Measurements from ENCODE around the gene UBTD2. TPM values are rescaled to one million over a fixed set of nuclear protein-coding genes. Genes with fewer than 3 reads are reported as not detected.
A peak's percentile ranks its signal among the peaks of the same experiment; 100 is the strongest.

The UBTD2 gene
- total and polyA plus RNA-seq, 2 donors (not counting 1 experiment from before 2014, with no cell fraction given), result 1.4 to 9.2 TPM

GRCh38 chr5:172189693-172190296 lies 93.8 kb downstream of the UBTD2 start:
- Histone ChIP-seq H3K4me2 (replicated peaks; ENCODE audit: low read depth, low read length, poor library complexity, severe bottlenecking) (no peak overlapping the region), H3K4me1 (ENCODE audit: control insufficient read depth in 2 of 2, insufficient read depth in 2 of 2, low read length in 2 of 2) (peaks cover 20 to 33% of the 10 kb centered on the region in 2 donors), H2AFZ (ENCODE audit: insufficient read depth, low read depth, low read length, poor library complexity, severe bottlenecking) (no peak overlapping the region), H3K27me3 (replicated peaks in 1 of 4; ENCODE audit: control extremely low read depth in 1 of 4, control insufficient read depth in 3 of 4, insufficient read depth in 4 of 4, low read length in 3 of 4) (no peaks in the 10 kb centered on the region), H4K20me1 (ENCODE audit: control insufficient read depth, insufficient read depth, low read length, poor library complexity, severe bottlenecking) (peaks cover 17% of the 10 kb centered on the region), H3K9me3 (ENCODE audit: control extremely low read depth in 1 of 3, control insufficient read depth in 2 of 3, insufficient read depth in 1 of 3, low read length in 2 of 3) (no peaks in the 10 kb centered on the region), H3K79me2 (ENCODE audit: control insufficient read depth, insufficient read depth, low read length) (peaks cover 28% of the 10 kb centered on the region), H3K27ac (ENCODE audit: low read length in 2 of 2) (no peak overlapping the region), H3K36me3 (replicated peaks in 1 of 2; ENCODE audit: control extremely low read depth in 1 of 2, control insufficient read depth in 1 of 2, extremely low read depth in 1 of 2, insufficient read depth in 2 of 2, low read length in 1 of 2) (peaks cover 0 to 4% of the 10 kb centered on the region in 2 experiments), H3K4me3 (ENCODE audit: control extremely low read depth in 1 of 5, extremely low read depth in 1 of 5, insufficient read depth in 1 of 5, low read depth in 2 of 5, low read length in 4 of 5) (no peak overlapping the region), H3K9ac (ENCODE audit: low read length) (no peak overlapping the region)
- Mint-ChIP-seq H3K27me3 (no peaks in the 10 kb centered on the region), H3K4me1 (peaks cover 28% of the 10 kb centered on the region), H3K4me3 (no peak overlapping the region), H3K27ac (peak overlapping the region; percentile 26), H3K9me3 (ENCODE audit: insufficient read depth) (no peaks in the 10 kb centered on the region)
- intact Hi-C loops (cut with micrococcal nuclease), result loop anchor here (2.0 to 10.0 kb wide), 4 partner anchors 39 to 1425 kb away; partner anchors contain the start of gene BOD1
- CTCF ChIA-PET, result interaction anchor here (0.7 to 11.2 kb wide), 17 partner anchors 11 to 278 kb away, joined by 3 to 245 read pairs (median 9); partner anchors contain the start of gene FBXW11
- POLR2A ChIA-PET, result interaction anchor here (0.6 to 0.8 kb wide), 5 partner anchors 8 to 218 kb away, joined by 3 to 14 read pairs (median 7); partner anchors contain the start of gene FBXW11
- 97% methylated on average over 2 of the region's 3 CpGs for WGBS (ENCODE audit: insufficient coverage)
- DNase-seq (no peak), ATAC-seq (ENCODE audit: low read depth) (no peak)
- TF ChIP-seq CTCF (IDR thresholded peaks at IDR 0.05) (peak; percentile 16), EZH2 (IDR thresholded peaks at IDR 0.05; ENCODE audit: borderline replicate concordance, insufficient read depth, low read depth, low read length, poor library complexity, severe bottlenecking) (no peak)

Data from B cell (primary cell).